Dermis microvascular lymphatic vessel endothelial cell (primary cell): ENCODE data around the gene XKRX. TPM values are rescaled to one million over a fixed set of nuclear protein-coding genes. Genes with fewer than 3 reads are reported as not detected.
A peak's percentile ranks its signal among the peaks of the same experiment; 100 is the strongest.

Experiments
- DNase-seq, 2 donors: peaks; one replicate each; pipeline versions ENCODE4 v3.0.0 to v3.0.0-alpha.2; 2010; ENCODE audit warnings: low read depth in 2 of 2
- total RNA-seq: library from RNA; depleted of rRNA; stranded (reverse); fragments of >200 nt; gene quantifications from 2 replicates; pipeline ENCODE4 v1.2.1, GENCODE V29; 2014

The XKRX gene
- total RNA-seq, 1 donor from 2014 or later = not detected

- peak in 1 of 2 donors; percentile 42 for DNase-seq
Measured at GRCh38 chrX:100895365-100896075, 33.2 kb downstream of the XKRX start.

- peak in 1 of 2 donors; percentile 48 for DNase-seq
Measured at GRCh38 chrX:100883654-100884053, 45.1 kb downstream of the XKRX start.

GRCh38 chrX:100880368-100880767, 48.3 kb downstream of the XKRX start:
- no peak for DNase-seq

- no peak for DNase-seq
Measured at GRCh38 chrX:100874325-100874724, 54.4 kb downstream of the XKRX start, which contains the start of gene NOX1. TSS of gene NOX1 (minus strand) at chrX:100874359. CDS start at chrX:100874139, 220 bp downstream.

GRCh38 chrX:100871594-100872560, 56.8 kb downstream of the XKRX start:
- DNase-seq = no peak

GRCh38 chrX:100870527-100870926, 58.2 kb downstream of the XKRX start:
- DNase-seq = peak in 1 of 2 donors; percentile 71

- no peak for DNase-seq
Measured at GRCh38 chrX:100868273-100868672, 60.4 kb downstream of the XKRX start.

GRCh38 chrX:100864657-100865391, 63.9 kb downstream of the XKRX start:
- DNase-seq = peak; percentile 9 to 81

Other genes starting within 250 kb of the XKRX start
- gene SYTL4, start 196.8 kb downstream of the XKRX start, total RNA-seq = 16.8 and 43.4 TPM in 2 replicates
- gene CSTF2, start 108.5 kb downstream of the XKRX start, total RNA-seq = 13.2 and 14.9 TPM in 2 replicates
- gene NOX1, start 54.6 kb downstream of the XKRX start, total RNA-seq = not detected in 2 replicates
- not detected in 2 replicates for gene ARL13A, start 40.8 kb upstream of the XKRX start, total RNA-seq
- gene TRMT2B, start 123.2 kb upstream of the XKRX start, total RNA-seq = 14.5 and 17.1 TPM in 2 replicates
- gene TMEM35A, start 150.0 kb upstream of the XKRX start, total RNA-seq = 1.9 TPM in 2 replicates
- gene CENPI, start 169.3 kb upstream of the XKRX start, total RNA-seq = 7.1 and 18.0 TPM in 2 replicates